NCI-H69 (cell line): ENCODE measurements around the gene MSI2.
A peak's percentile ranks its signal among the peaks of the same experiment; 100 is the strongest.

ENCODE experiments used
- DNase-seq: peaks from one replicate; lab custom pipeline; 2025; lab: John Stamatoyannopoulos, UW

Gene MSI2

GRCh38 chr17:57270801-57271245 lies 14.5 kb downstream of the MSI2 start:
- no peak for DNase-seq

GRCh38 chr17:57271821-57272220 lies 15.5 kb downstream of the MSI2 start:
- DNase-seq, result no peak

GRCh38 chr17:57273490-57273889 lies 17.2 kb downstream of the MSI2 start:
- DNase-seq, result no peak

- DNase-seq, result no peak
These were observed 17.8 kb downstream of the MSI2 start for GRCh38 chr17:57274162-57274561.

- no peak for DNase-seq
These were observed 18.9 kb downstream of the MSI2 start for GRCh38 chr17:57275071-57275764.

- no peak for DNase-seq
These were observed 20.3 kb downstream of the MSI2 start for GRCh38 chr17:57276621-57277020.

- DNase-seq, result no peak
These were observed 21.7 kb downstream of the MSI2 start for GRCh38 chr17:57277923-57278604.

- DNase-seq, result no peak
These were observed 22.5 kb downstream of the MSI2 start for GRCh38 chr17:57278740-57279387.

GRCh38 chr17:57279432-57279831 lies 23.1 kb downstream of the MSI2 start:
- no peak for DNase-seq

- no peak for DNase-seq
These were observed 25.6 kb downstream of the MSI2 start for GRCh38 chr17:57281887-57282286.

- DNase-seq, result peak; percentile 71
These were observed 26.0 kb downstream of the MSI2 start for GRCh38 chr17:57282296-57282695.

- DNase-seq, result peak; percentile 54
These were observed 27.1 kb downstream of the MSI2 start for GRCh38 chr17:57283203-57283971.

- DNase-seq, result no peak
These were observed 28.3 kb downstream of the MSI2 start for GRCh38 chr17:57284583-57284982.

GRCh38 chr17:57284984-57285646 lies 28.8 kb downstream of the MSI2 start:
- DNase-seq, result no peak

- peak; percentile 28 for DNase-seq
These were observed 29.4 kb downstream of the MSI2 start for GRCh38 chr17:57285701-57286100.

GRCh38 chr17:57286399-57287105 lies 30.2 kb downstream of the MSI2 start:
- peak; percentile 95 for DNase-seq

GRCh38 chr17:57288040-57288772 lies 31.9 kb downstream of the MSI2 start:
- DNase-seq, result peak; percentile 37

- DNase-seq, result no peak
These were observed 32.4 kb downstream of the MSI2 start for GRCh38 chr17:57288773-57289121.

GRCh38 chr17:57289130-57289529 lies 32.8 kb downstream of the MSI2 start:
- no peak for DNase-seq

- DNase-seq, result no peak
These were observed 33.3 kb downstream of the MSI2 start for GRCh38 chr17:57289613-57290012.

- DNase-seq, result no peak
These were observed 34.7 kb downstream of the MSI2 start for GRCh38 chr17:57290981-57291380.
